ENCODE measurements around the gene EXOC6B.

Gene EXOC6B

DNA sequence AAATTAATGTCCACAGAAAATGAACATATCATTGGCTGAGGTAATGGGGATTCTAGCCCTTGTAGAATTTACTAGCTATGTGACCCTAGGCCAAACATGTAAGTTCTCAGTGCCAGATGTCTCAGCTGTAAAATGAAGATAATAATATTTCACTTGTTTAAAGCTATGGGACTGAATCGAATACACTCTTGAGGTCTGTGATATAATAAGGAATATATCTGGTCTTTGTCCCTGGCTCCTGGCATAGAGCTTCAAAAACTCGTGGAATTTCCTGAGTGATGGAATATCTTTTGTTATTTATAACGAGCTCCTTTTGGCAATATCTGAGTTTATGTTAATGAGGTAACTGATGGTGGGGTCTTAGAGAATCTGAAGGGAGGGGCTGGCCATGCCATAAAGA, 476.8 kb downstream of the EXOC6B start:
- DNase-seq (ENCODE audit: low spot score) = no peak

DNA sequence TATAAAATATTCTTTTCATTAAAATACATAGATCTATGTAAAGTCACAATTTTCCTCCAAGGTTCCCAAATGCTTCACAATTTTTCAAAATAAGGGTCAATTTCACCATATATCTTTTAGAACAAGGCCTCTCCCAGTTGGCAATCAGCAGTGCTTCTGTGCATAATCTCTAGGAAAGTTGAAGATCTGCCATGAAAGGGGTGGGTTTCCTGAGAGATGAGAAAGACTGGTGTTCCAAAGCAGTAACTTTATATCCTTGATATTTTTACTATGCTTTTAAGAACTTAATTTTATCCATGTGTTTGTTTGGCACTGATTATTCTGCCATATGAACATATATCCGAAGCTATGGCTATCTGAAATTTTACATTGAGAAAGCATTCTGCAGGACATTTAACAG, 478.8 kb downstream of the EXOC6B start:
- no peak for DNase-seq (ENCODE audit: low spot score)

DNA sequence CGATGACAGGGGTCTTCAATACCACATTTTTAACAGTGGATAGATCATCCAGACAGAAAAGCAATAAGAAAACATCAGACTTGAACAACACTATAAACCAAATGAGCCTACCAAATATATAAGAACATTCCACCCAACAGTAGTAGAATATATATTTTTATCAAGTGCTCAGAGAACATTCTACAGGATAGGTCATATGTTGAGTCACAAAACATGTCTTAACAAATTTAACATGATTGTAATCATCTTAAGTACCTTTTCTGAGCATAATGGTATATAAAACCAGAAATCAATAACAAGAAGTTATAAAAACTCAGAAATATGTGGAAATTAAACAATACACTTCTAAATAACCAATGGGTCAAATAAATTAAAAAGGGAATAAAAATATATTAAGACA, 484.2 kb downstream of the EXOC6B start:
- DNase-seq (ENCODE audit: low spot score) = no peak

DNA sequence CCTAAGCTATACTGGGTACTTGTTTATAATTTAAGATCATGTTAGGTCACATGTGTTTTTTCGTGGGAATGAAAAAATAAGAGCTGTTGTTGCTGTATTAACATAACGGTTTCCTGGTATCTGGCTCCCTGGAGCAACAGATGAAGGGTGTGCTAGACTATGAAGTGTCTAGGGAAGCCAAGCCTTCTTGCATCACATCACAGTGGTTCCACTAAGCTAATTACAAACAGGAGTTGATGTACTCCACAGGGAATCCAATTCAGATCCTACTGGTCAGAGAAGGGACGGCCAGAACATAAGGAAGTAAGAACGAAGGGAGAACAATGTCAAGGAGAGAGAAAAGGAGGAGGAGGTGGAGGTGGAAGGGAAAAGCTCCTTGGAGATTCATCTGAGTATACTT, 485.2 kb downstream of the EXOC6B start:
- no peak for DNase-seq (ENCODE audit: low spot score)

DNA sequence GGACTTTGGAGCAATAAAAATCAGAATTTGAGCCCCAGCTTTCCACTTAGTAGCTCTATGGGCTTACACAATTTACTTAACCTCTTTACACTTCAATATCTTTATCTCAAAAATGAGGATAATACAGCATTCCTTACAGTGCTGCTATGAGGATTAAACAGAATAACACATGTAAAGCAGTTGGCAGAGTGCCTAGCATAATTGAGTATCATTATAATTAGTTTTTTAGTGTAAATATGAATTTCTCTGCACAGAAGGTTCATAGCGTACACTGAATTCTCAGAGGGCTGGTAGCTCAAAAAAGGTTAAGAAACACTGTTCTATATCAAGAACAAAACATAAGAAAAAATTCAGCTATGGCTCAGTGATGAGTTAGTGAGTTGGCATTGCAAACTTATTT, 487.8 kb downstream of the EXOC6B start:
- no peak for DNase-seq (ENCODE audit: low spot score)

DNA sequence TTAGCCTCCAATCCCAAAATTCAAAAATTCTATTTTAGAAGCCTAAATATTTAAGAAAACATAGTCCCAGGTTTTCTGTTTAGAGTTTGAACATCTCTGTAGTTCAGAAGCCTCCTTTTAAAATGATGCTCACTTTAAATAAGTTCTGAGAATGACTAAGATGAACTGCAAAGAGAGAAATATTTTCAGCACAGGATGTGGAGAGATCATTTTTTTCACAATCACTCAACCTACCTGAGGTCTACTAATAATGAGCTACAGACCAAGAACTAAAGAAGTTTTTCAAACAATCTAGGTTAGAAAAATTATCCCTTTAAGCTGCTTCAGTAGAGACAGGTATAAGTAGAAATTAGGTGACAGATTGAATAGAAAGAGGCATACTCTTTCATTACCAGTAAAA, 493.1 kb downstream of the EXOC6B start:
- no peak for DNase-seq (ENCODE audit: low spot score)

DNA sequence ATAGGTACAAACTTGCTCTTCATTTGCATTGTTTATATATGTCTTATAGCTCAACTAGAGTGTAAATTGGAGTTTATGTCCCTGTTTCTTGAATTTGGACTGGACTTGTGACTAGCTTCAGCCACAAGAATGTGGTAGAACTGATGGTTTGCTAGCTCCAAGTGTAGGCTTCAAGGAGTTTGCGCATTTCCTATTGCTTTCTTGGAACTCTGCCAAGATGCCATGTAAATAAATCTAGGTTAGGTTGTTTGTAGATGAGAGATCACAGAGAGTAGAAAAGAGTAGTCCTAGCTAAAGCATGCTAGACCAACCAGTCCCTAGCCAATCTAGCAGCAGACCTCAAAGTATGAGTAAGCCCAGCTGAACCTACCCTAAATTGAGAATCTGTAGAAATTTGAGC, 495.2 kb downstream of the EXOC6B start:
- DNase-seq (ENCODE audit: low spot score) = no peak

DNA sequence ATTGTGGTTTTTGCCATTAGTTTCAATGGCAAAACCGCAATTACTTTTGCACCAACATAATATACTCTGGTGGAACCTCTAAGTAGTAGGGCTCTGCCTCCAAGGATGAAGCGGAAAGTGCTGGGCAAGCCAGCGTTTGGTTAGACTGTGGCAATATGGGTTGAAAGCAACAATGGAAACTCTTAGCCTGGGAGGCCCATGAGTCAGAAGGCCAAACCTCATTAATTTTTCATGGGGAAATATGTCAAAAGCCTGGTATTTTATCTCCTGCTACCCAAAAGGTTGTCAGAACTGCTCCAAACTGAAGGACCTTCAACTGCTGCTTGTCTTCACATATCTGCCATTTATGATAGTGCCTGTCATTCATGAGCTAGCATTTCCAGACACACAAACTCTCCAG, 499.1 kb downstream of the EXOC6B start:
- DNase-seq (ENCODE audit: low spot score) = no peak

DNA sequence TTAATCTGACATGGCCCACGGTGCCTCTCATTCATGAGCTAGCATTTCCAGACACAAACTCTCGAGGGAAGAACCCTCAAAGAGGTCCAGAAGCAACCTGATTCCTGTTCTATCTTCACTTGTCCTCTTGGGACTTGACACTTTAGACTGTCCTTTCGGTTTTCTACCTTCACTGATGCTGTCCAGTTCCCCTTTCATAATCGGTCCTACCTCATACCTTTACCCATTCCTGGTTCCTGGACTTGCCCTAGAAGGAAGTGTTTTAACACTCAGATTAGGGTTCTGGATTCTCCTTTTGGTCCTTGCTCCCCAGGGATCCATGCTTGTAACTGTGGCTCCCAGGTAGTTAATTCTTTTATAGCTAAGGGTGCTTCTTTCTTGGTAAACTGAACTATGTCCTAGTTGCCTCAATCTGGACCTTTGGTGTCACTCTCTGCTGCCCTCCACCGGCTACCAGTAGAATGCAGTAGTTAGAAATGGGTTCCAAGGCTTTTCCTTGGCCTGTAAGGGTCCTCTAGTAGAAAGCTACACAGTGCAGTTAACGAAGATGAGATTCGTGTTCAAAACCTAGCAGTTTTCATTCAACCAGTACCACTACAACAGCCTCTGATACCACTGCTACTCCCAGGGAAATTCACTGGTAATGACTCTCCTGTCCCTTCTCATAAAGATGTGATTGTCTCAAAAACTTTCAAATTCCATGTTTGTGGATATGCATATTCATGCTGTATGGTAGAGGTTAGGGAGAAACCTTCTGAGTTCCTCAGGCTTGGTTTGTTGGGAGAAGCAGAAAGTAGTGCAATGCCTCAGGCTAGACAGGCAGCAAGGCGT, 500.0 kb downstream of the EXOC6B start:
- DNase-seq (ENCODE audit: low spot score) = peak; percentile 6

DNA sequence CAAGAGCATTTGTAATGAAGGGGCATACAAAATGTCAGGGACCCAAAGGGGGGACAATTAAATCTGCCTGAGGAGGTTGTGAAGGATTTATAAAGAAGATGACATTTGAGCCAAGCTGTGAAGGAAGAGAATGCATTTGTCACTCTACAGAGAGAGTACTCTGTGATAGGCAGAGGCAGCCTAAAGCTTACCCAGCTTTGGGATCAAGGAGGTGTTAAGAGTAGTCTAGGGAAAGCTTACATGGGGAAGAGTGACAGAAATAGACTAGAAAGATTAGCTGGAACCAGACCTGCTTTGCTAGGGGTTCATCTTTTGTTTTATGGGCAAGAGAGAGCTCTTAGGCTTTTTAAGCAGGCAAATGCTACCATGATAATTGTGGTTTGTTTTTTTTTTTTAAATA, 509.1 kb downstream of the EXOC6B start:
- DNase-seq (ENCODE audit: low spot score) = no peak

DNA sequence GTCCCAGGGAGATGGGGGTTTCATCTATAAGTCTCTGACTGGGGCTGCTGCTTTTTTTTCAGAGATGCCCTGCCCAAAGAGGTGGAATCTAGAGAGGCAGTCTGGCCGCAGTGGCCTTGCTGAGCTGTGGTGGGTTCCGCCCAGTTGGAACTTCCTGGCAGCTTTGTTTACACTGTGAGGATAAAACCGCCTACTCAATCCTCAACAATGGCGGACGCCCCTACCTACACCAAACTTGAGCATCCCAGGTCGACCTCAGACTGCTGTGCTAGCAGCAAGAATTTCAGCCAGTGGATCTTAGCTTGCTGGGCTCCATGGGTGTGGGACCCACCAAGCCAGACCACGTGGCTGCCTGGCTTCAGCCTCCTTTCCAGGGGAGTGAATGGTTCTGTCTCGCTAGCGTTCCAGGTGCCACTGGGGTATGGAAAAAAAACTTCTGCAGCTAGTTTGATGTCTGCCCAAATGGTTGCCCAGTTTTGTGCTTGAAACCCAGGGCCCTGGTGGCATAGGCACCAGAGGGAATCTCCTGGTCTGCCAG, 525.6 kb downstream of the EXOC6B start:
- no peak for DNase-seq (ENCODE audit: low spot score)

DNA sequence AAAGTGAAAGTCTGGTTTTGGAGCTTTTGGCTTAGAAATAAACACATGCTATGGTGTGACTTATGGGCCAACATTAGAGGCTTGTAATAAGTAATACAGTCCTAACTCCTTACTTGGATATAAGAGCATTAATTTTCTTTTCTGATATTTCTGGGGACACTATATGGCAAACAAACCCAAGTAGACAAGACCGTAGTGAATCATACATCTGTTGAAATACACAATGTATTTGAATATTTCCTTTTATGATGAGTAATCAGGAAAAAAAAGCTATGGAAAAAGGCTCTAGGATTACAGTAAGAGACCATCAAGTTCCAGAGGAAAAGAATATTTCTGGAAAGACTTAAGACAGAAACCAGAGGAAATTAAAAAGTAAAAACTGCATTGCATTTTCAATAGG, 532.2 kb downstream of the EXOC6B start:
- no peak for DNase-seq (ENCODE audit: low spot score)

DNA sequence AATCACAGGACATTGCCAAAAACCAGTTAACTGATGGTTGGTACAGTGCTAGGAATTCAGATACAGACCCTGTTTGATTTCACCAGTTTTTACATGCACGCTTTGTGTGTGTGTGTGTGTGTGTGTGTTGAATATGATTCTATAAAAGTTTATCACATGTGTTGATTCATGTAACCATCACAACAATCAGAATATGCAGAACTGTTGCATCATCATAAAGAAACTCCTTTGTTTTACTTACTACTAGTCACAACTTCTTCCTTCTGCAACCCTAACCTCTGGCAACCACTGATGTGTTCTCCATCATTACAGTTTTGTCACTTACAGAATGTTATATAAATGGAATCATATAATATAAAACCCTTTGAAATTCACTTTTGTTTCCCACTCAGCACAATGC, 533.4 kb downstream of the EXOC6B start:
- no peak for DNase-seq (ENCODE audit: low spot score)

DNA sequence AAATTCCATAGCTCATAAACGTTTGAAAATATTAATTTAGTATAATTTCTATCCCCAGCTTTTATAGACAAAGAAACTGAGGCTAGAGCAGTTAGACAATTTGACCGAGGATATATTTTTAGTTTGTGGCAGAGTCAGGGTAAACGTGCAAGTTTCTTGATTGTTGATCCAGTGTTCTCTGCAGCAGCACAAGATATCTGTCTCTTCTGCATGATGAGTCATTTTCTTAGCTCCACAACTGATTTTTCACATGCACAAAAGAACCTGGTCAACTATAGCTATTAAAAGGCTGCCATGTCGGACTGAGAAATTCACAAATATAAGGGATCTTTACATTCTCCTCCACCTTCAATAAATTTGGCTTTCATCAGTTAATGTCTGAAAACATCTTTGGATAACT, 534.8 kb downstream of the EXOC6B start:
- DNase-seq (ENCODE audit: low spot score) = no peak

DNA sequence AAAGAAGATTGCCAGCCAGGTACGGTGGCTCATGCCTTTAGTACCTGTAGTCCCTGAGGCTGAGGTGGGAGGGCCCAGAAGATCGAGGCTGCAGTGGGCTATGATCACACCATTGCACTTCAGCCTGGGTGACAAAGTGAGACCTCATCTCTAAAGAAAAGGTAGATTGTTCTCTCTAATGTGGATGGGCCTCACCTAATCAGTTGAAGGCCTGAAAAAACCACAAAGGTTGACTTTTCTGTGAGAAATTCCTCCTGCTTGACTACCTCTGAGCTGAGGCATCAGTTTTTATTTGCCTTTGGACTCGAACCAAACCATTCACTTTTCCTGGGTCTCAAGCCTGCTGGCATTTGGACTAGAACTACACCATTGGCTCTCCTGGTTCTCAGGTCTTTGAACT, 536.1 kb downstream of the EXOC6B start:
- no peak for DNase-seq (ENCODE audit: low spot score)

DNA sequence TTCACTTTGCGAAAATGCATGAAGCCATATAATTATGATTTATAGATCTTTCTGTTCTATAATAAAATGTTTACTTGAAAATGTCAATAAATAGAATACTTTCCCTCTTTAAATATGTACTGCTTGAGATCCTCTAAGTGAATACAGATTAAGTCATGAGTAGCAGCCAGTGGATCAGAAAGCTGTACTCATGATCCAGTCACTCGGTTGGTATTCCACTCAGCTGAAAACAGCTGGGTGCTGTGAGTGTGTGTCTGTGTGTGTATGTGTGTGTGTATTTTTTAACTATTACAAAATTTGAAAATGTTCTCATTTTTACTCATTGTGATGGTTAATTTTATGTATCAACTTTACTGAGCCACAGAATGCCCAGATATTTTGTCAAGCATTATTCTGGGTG, 536.5 kb downstream of the EXOC6B start:
- no peak for DNase-seq (ENCODE audit: low spot score)

DNA sequence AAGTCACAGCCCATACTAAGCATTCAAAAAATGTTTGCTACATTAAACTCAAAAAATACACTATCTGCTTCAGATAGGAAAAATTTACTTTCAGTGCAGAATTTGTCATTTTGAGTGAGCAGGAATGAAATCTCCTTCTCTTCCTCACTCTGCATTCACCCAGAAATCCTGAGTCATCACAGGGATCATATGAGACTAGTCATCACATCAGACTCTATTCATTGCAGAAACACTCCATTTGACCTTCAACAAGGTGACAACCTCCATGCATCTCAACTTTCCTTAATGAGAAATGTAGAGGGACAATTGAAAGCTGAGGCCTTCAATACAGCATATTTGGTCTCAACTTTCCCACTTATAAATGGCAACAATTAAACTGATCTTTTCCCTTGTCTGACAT, 547.8 kb downstream of the EXOC6B start:
- DNase-seq (ENCODE audit: low spot score) = no peak

DNA sequence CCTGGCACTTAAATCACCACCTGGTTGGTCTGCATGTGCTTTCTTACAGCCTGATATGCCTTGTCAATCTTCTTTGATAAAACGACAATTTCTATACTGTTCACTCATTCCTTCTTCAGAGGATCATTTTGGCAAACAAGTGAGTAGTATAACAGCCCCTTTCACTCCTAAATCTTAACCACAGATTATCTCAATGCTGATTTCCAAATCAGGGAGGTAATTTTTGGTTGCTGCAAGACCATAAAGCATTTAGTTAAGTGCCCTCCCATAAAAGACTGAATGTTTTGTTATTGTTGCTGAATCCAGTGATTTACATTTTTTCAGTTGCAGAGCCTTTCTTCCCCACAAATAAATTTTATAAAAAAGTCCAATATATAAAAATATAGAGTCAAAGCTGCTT, 549.0 kb downstream of the EXOC6B start:
- DNase-seq (ENCODE audit: low spot score) = no peak

DNA sequence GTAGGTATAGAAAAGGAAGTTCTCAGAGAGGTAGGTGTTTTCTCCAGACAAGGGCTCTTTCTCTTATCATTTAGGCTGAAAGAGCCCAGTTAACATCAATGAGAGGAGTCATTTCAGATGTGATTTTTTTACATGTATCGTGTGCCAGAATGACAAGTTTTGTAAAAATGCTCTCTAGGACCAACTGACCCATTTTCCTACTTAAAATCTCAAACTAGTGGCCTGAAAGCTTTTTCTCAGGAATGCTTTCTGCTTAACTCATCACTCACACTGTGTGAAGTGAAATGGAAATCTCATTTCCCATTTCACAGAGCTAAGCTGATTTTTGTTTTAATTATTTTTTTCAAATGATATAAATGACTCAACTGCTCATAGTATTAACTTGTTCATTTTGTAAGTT, 549.5 kb downstream of the EXOC6B start:
- no peak for DNase-seq (ENCODE audit: low spot score)

DNA sequence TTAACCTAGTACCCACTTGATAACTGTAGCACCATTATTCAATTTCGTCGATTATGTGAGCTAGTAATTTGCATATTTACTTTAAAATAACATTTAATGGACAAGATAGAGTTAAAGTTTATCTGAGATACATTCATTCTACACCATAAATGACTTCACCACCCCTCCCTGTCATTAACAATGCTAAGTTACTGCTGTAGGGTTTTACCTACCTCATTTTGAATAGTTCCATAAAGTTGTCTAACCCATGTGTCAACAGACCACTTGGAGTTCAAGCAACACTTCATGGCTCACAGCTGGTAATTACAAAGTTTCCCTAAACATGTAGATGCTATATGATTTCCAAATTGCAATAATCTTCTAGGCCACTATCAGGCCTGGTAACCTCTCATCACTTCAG, 550.7 kb downstream of the EXOC6B start:
- no peak for DNase-seq (ENCODE audit: low spot score)

DNA sequence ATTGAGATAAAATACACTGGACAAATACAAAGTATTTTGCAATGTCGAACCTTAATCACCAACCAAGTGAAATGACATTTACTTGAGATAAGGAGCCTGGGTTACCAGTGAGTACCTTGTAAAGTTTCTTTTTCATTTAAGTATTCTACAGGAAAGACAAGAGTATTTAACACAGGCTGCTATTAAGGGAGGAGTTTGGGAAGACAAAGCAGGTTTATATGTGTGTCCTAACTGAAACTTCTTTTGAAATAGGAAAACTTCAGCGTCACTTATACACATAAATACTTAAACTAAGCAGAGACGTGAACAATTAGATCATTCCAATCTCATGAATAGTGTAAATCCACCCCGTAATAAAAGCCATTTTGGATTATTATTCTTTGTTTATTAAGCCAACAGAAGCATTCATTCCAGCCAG, 551.4 kb downstream of the EXOC6B start:
- no peak for DNase-seq (ENCODE audit: low spot score)

DNA sequence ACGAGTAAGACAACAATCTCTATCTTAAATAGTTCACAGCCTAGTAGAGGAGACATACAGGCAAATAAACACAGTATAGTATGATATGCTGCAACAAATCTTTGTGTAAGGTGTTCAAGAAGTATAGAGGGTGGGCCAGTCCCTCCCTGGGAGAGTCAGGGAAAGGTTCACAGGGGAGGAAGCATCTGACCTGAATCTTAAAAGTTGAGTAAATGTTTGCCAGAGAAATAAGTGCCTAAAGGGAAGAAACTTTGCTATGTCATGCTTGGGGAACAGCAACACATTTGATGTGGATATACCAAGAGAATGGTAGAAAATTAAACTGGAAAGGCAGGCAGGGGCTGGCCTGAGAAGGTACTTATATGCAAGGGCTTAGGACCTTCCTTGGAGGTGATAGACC, 552.4 kb downstream of the EXOC6B start:
- no peak for DNase-seq (ENCODE audit: low spot score)

DNA sequence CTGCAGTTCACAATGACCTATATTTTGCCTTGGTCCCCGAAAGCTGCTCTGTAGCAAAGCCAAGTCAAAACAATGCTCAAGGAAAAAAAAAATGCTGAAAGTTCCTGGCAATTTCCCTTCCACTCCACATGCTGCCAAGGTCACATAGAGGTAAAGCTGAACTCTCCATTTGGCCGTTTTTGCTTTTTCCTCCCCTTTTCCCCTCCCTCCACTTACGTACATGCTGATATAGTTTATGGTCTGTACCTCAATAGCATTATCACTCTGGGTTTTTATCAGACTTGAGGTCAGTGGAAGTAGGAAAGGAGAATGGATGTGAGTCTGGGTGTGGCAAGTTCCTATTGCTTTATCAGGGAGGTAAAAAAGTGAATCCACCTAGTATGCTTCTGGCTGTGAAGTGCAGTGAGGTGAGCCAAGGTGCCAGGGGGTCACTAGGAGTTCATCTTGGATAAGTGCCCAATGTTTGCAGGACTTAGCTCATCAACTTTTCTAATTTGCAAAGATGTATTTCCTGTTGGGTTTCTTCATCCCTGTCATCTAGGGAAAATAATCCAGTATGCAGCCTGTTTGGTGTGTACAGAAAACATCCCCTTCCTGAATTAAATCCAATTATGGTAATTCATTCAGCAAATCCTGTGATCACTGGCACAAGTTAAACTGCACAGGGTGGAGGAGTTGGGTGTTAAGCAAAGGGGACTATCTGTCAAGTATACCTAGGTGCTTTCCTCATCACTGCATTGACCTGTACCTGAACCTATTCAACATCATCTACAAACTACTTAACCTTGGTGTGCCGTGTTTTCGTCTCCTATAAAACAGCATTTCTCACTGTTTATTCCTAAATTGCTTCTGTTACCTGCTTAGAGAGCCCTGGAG, 553.8 kb downstream of the EXOC6B start:
- no peak for DNase-seq (ENCODE audit: low spot score)
